Fibroblast of upper back skin (primary cell): Measurements from ENCODE around the gene WBP11.

Experiments
- DNase-seq: peaks from one replicate; pipeline ENCODE4 v3.0.0-alpha.2; 2013

The WBP11 gene

DNA sequence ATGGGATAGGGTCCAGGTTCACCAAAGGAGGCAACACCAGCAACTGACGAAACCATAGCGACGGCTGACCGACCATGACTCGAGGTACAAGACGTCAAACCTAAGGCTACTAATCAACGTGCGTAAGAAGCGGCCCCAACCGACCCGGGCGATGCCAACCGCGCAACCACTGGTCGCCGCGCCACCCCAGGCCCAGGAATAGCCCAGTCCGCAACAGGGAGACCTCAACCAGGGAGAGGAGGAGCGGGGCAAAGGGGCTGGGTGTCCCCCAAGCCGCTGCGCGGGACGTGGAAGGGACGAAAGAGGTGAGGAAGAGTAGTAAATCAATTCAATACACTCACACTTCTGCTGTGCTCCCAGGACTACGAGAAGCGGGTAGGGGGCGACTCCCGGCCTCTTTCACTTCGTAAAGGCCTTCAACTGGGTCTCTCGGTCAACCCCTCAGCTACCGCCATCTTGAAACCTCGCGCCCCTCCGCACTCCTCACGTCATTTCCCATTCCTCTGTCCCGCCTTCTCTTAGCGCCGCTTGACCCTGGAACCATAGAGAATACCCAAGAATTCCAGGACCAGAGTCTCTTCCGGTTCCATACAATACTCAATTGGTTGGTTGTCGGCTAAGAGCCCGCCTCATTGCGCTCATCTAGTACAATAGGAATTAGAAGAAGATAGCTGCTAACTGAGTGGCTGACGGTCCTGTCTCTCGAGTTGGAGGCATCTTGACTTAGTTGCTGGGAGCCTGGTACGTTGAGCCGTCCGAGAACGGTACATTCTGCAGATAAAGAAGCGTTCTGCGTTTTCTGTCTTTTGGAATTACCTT lies at the start of gene WBP11, which contains the start of gene C12orf60:
Gene WBP11 (minus strand): TSS at position 468 of the 819 bp plus-strand sequence. CDS start 2,095 bp downstream, outside the sequence.
Gene C12orf60 (plus strand): TSS at position 660 of the 819 bp plus-strand sequence. CDS start 19,266 bp downstream, outside the sequence.
- DNase-seq = peak; percentile 99

DNA sequence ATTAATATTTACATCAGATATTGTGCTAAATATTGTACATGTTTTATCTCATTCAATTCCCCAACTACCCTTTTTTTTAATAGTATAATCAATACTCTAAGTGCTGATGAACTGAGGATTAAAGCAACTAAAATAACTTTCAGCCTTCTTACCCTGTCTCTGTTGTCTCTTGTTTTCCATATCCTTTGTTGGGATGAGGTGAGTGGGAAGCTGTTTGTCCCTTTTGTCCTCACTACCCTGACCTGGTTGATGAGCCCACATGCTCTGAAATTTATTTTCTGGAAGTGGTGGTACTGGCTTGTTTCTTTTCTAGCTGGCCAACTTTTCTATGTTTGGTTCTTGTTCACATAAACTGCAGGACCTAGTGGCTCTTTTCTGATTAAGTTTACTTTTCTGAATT lies 49.6 kb upstream of the WBP11 start:
- no peak for DNase-seq

DNA sequence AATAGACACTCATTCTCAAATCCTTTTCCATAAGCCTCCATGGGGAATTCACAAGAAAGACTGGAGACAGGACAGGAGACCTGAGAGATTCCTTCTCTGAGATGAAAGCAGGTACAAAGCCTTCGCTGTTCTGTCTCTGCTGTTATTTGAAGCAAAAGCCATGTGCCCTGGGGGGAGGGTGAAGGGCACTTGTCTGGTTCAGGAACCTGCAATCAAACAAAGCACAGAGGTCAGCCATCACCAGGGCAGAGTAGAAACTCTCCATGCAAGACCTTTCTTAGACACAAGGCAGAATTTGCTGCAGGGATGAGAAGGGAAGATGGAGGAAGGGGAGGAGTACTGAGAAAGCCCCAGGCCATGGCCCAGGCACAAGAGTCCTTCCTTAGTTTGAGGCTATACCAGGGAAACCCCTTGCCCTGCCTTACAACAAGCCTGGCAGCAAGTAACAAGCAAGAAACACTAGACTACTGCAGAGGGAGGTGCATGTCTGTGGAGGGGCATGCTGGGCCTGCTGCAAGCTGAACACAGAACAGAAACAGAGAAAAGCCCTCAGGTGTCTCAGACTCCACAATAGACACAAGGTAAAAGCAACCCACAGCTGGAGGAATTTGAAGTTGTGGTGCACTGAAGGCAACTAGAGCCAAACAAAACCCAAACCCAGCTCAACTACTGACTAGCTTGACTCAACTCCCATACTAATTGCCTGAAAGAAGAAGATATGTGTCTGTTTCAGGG lies 47.8 kb upstream of the WBP11 start:
- DNase-seq = no peak

DNA sequence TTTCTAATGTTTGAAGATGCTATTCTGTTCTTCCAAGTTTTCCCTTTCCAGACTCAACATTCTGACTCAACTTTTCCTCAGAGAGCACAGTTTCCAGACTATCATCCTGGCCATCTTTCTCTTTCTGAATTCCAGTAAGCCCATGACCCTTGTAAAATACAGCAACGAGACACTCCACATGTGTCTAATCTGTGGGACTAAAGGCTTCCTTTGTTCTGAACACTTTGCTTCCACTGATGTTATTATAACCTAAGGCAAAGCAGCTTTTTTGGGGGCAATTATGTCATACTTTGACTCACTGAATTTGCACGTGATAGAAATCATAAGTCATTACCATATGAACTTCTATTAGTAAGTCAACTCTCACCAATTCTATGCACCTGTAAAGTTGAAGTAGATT lies 46.4 kb upstream of the WBP11 start:
- peak; percentile 47 for DNase-seq

DNA sequence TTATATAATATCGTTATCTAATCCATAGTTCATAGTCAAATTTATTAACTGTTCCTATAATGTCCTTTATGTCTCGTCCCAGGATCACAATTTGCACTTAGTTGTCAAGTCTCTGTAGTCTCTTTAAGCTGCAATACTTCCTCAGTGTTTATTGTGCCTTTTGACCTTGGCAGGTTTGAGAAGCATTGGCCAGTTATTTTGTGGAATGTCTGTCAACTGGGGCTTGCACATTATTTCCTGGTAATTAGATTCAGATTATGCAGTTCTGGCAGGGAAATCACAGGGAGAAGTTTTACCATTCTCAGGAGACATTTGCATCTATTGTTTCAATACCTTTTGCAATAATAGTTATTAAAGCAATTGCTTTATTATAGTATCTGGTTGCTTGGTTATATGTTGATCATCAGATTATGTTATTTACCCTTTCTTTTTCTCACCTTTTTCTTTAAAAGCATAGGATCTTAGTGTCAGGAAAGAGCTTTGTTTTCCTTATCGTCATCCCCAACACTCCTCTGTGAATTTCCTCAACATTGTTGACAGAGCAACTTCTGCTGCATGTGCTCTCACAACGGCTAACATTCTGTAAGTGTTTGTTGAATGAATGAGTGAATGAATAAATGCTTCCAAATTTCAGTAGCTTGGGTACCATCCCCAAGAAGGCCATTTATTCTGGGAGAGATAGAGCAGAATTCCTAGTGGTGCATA lies 43.8 kb upstream of the WBP11 start:
- no peak for DNase-seq

DNA sequence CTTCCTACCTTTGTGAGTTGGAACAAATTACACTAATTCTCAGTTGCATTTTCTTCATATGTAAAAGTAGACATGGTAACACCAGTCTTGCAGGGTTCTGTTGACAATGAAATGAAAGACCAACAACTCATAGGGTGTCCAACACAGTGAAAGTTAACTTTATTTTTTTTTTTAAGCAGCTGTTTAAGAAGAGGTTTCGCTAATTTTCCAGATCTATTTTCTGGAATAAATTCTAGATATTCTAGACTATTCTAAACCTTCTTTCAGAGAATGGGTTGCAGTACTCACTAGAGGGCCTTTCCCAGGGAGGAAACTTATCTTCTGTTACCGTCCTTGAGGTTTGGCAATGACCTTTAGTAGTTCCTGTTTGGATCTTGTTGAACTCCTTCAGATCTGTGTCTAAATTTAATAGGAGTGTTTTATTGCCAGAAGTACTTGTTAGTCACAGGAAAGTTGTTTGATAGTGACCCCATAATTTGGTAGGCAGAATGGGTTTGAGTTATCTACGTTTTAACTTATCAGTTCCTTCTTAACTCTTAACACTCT lies 42.8 kb upstream of the WBP11 start:
- no peak for DNase-seq

DNA sequence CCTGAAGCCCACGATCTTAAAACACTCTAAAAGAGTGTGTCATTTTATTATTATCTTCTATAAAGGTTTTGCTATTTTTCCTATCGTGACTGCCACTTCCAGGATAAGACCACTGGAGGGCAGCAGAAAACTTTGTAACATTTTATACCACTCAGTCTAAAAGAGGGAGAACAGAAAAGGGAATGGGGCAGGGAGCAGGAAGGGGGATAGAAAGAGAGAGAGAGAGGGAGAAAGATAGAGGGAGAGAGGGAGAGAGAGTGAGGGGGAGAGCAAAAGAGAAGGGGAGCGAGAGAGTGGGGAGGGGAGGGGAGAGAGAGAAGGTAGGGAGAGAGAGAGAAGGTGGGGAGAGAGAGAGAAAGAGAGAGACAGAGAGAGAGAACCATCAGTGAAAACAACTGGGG lies 42.1 kb upstream of the WBP11 start:
- DNase-seq = peak; percentile 66

DNA sequence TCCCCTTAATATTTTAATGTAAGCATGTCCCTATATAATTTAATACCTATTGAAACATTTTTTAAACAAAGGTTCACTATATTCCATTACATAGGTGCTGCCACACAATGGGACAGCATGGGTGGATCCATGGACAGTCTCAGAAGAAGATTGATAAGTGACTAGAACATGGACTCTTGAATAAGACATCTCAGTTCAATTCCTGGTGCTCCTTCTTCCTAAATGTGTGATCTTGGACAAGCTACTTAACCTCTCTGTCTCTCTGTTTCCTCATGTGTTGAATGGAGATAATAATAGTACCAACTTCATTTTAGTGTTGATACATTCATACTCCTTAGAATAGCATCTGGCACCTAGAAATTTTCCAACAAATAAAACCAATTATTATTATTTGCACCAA lies 41.1 kb upstream of the WBP11 start:
- no peak for DNase-seq

DNA sequence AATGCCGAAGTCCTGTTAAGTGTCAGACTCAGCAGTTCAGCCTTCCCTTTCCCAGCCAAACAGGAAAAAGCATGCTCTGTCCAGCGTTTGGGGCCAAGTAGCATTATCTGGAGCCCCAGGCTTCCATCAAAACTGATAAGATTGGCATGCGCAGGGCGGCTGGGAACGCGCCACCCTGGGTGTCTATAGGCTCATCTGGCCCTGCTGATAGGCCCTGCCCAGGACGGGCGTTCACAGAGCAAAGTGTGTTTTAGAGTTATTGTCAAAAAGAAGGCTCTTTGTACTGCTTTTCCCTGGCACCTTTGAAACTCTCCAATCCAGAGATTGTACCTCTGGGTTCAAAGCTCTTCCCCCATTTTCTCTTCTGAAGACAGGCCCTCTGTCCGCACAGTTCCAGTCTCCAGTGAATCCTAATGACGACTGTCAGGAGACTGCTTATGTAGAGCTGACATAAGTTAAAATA lies 40.2 kb upstream of the WBP11 start, which contains the start of gene ART4:
Gene ART4 (minus strand): TSS at position 102 of the 463 bp plus-strand sequence. CDS start 413 bp downstream, outside the sequence.
- DNase-seq = no peak

DNA sequence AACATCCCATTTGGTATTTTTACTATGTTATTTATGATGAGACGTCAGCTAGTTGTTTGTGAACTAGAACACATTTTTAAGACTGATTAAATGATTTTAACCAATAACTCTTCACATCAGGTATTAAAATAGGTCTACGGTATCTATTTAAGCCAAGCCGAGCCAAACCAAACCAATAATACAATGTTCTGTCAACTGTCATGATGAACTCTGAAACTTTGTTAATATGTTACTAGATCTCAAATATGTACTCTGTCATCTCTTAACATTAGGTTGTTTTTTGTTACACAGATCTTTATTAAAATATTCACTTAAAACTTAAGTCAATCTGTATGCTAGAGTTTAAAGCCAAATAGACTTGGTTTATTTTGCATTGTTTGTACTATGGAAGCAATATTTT lies 39.0 kb upstream of the WBP11 start:
- DNase-seq = no peak

DNA sequence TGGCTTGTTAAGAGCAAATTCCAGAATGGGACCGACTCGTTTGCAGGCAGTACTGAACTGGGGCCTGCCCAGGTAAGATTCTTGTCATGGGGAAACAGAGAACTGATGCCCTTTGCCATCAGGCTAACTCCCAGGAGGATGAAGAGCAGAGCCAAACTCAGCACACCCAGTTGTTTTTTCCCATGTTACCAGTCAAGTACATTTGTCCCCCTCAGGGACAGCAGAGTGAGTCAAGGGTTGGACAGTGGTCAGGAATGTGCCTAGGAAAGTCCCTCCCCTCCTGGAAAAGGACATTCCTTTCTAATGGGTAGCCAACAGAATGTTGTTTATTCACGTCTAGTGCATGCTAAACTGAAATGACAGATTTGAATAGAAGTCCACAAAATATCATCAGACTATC lies 38.5 kb upstream of the WBP11 start:
- DNase-seq = peak; percentile 61

DNA sequence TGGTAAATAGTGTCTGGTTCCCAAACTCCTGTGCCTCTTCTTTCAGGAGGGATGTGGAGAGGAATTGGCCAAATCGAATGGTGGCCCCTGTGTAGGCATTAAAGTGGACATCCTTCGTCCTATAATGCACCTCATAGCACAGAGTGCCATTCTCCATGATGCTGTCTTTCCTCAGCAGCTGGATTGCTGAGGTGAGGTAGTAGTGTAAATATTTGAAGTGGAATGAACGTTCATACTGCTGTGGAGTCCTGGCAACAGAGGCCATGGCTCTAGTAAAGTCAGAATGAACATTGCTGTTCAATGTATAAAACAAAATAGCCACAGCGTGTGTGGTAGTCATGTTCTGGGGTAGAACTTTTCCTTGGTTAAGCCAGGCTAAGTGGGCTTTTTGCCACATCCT lies 37.3 kb upstream of the WBP11 start:
- no peak for DNase-seq

DNA sequence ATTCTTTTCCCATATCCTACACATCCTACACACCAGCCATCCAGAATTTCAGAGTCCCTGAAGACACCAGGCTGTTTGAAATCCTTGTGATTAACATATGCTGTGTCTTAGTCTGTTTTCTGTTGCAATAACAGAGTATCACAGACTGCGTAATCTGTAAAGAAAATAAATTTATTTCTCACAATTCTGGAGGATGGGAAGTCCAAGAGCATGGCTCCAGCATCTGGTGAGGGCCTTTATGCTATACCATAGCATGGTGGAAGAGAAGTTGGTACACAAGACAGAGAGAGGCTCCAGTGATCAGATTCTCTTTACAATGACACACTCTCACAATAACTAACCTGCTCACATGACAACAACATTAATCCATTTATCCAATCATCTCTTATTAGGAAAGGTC lies 36.0 kb upstream of the WBP11 start:
- DNase-seq = no peak

DNA sequence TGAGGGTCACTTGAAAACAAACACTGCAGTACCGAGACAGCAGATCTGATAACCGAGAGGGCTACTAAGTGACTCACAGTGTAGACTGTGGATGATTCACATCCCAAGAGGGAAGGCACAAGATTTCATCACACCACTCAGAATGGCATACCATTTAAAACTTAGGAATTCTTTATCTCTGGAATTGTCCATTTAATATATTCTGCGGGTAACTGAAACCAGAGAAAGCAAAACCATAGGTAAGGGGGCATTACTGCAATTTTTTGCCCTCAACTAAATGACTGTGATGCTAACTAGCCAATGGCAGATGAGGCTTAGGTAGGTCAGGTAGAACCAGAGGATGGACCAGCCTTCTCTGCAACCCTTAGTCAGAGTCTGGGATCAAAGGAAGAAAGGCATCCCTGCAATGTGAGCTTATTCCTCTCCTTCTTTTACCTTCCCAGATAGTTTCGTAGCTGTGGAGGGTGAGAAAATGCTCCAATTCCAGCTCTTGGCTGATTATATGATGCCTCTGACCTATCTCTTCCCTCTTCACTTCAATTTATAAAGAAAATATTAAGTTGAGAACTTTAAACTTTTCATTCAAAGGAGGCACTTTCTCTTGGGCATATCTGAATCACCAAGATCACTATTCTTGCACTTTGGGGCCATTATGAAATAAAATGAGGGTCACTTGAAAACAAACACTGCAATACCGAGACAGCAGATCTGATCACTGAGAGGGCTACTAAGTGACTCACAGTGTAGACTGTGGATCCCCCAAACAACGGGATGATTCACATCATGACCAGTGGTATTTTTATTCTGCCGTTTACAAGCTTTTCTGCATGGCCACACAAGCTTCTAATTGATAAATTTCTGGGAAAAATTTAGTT lies 33.3 kb upstream of the WBP11 start:
- peak; percentile 82 for DNase-seq

DNA sequence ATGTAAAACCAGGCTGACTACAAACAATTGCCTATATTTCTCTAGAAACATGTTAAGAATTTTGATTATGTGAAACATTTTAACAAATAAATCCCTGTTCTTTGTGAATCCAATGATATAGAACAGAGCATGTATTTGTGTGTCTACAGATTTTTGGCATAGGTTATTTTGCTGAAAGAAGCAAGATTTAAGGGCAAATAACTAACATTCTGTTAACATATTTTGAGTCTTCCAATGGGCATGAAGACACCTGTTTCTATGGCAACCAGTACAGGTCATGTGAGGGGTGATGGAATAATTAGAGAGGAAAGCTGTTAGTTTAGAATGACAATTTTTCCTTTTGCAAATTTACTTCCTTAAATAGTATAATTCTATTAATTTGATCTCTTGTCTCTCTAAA lies 31.2 kb upstream of the WBP11 start:
- DNase-seq = peak; percentile 34

DNA sequence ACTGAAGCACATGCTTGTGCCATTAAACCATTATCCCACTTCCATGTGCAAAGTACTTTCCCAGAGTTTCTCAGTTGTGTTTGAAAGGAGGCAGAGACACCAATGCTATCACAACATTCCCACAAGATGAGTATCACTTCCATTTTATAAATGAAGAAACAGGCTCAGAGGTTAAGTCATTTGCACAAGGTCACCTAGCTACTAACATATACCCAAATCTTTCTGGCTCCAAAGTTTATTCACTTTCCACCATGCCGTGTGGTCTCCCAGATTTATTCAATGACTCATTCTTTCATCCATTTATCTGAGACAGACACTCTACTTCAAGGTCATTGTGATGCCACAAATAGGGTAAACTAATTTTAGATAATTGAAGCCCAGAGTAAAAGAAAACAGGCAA lies 30.7 kb upstream of the WBP11 start:
- DNase-seq = peak; percentile 22

DNA sequence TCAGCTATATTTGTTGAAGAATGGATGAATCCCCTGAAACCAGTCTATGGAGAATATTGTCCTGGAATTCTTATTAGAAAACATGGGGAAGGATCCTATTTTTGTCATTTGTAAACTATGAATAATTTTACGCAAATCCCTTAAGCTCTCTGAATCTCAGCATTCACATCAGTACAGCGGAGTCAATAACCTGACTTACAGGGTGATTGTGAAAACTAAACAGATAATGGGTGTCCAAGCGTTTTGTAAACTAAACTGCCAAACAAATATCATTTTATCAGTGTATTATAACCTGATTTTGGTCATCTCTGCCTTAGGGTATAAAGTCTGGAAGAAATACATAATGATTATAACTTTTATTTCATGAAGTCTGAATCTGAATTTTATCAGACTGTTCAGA lies 30.1 kb upstream of the WBP11 start:
- no peak for DNase-seq

DNA sequence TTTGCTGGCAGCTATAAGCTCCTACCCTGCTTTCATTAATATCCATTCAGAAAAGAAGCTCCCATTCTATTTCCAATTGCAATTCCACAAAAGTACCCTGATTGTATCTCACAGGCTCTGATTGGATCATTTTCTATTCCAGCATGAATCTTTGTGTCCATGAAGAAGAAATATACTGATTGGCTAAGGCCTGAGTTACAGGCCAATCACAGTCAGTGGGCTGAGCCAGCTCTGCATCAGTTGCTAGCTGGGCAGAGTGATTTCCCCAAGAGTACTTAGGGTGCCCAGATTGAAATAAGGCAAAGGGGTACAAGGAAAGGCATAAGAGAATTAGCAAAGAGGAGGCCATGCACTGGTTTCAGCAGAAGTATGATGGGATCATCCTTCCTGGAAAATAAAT lies 25.6 kb upstream of the WBP11 start:
- DNase-seq = no peak

DNA sequence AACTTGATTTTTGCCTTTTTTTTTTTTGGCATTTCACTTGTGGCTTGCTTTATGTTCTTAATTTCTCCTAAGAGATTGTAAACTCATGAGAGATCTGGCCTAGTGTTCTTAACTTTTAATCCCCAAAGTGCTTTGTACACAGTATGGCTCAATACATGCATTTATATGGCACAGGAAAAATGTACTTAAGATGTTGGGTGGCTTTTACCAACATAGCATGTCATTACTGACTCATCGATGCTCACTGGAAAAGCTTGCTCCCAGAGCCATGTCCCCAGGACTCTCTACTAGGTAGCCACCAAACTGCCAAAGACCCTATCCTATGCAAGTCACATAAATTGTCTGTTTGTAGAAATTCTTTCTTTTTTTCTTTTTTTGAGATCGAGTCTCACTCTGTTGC lies 23.8 kb upstream of the WBP11 start:
- no peak for DNase-seq

DNA sequence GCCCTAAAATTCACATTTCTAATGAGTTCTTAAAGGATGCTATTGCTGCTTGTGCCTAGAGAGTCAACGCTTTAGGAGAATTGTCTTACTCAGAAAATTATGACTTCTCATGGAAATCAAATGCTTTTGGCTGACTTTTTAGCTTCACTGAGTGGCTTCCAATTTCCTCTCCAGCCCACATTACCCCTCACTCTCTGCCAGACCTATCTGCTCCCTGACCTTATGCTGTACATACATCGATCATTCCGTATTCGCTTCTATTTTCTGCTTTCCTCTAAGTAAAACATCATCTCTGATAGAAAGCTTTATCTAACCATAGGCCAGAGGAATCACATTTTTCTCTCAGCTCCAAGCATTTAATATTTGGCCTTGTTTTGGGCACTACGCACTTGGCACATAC lies 23.2 kb upstream of the WBP11 start:
- DNase-seq = no peak

DNA sequence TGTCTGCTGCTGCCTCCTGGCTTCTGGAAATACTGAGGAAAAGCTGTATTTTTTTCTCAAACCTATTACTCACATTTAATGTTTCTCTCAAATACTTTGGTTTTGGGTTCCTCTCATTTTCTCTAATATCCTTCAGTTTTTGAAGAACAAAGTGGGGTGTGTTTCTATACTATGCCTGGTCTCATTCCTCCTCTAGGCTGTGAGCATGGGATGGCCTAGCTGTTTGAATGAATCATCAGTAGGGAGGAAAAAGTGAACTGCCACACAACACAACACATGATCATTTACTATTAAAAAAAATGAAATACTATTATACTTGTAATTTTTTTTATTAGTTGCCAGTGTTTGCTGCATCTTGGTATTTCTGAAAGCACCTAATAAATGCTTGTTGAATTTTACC lies 22.0 kb upstream of the WBP11 start:
- DNase-seq = no peak
